GM10266 (cell line): ENCODE measurements around the gene LHB.

Experiments used
- DNase-seq: peaks from one replicate; pipeline ENCODE4 v3.0.0; 2012; ENCODE audit errors: extremely low spot score
- TF ChIP-seq, protein P1 (sequence below): IDR thresholded peaks from 2 replicates; pipeline ENCODE4 v1.5.1; 2012; ENCODE audit warnings: mild to moderate bottlenecking, low read depth; ENCODE audit not compliant: control insufficient read depth, insufficient read depth; ENCODE audit errors: missing control alignments

Gene LHB

DNA sequence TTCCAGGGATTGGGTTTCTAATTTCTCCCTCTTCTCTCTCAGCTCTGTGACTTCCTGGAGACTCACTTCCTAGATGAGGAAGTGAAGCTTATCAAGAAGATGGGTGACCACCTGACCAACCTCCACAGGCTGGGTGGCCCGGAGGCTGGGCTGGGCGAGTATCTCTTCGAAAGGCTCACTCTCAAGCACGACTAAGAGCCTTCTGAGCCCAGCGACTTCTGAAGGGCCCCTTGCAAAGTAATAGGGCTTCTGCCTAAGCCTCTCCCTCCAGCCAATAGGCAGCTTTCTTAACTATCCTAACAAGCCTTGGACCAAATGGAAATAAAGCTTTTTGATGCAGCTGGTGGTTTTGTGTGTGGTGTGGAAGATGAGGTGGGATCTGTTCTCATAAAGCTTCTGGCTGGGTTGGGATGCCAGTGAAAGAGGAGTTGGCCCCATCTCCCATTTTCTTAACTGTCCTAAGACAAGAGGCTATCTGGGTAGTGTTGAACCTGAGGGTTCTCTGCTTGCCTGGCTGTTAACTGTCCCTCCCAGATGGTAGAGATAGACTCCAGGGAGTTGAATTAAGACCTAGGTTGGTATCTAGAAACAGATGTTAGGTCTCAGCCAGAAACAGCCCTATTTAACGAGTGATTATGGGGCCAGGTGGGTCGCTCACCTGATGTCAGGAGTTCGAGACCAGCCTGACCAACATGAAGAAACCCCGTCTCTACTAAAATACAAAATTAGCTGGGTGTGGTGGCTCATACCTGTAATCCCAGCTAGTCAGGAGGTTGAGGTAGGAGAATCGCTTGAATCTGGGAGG, 50.1 kb downstream of the LHB start:
- DNase-seq: no peak
- TF ChIP-seq, protein P1, sequence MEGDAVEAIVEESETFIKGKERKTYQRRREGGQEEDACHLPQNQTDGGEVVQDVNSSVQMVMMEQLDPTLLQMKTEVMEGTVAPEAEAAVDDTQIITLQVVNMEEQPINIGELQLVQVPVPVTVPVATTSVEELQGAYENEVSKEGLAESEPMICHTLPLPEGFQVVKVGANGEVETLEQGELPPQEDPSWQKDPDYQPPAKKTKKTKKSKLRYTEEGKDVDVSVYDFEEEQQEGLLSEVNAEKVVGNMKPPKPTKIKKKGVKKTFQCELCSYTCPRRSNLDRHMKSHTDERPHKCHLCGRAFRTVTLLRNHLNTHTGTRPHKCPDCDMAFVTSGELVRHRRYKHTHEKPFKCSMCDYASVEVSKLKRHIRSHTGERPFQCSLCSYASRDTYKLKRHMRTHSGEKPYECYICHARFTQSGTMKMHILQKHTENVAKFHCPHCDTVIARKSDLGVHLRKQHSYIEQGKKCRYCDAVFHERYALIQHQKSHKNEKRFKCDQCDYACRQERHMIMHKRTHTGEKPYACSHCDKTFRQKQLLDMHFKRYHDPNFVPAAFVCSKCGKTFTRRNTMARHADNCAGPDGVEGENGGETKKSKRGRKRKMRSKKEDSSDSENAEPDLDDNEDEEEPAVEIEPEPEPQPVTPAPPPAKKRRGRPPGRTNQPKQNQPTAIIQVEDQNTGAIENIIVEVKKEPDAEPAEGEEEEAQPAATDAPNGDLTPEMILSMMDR: no peak
